Lower leg skin (tissue), 3 donors: ENCODE data around the gene ULBP2.
"Not testable (repeated sequence)": the region's sequence is repeated elsewhere in the genome, so short reads cannot be mapped to it uniquely, and the experiment has no call there.

Experiments
- CTCF ChIP-seq, 3 donors: fragments of 450-650 bp; IDR thresholded peaks; one replicate each; pipeline ENCODE4 v1.5.1; 2016; ENCODE audit warnings: antibody characterized with exemption in 3 of 3, mild to moderate bottlenecking in 3 of 3, moderate library complexity in 2 of 3
- POLR2A ChIP-seq, 2 donors: fragments of 450-650 bp; IDR thresholded peaks; one replicate each; pipeline ENCODE4 v1.6.1; 2016 to 2017; ENCODE audit warnings: antibody characterized with exemption in 2 of 2, mild to moderate bottlenecking in 1 of 2, moderate library complexity in 1 of 2

DNA sequence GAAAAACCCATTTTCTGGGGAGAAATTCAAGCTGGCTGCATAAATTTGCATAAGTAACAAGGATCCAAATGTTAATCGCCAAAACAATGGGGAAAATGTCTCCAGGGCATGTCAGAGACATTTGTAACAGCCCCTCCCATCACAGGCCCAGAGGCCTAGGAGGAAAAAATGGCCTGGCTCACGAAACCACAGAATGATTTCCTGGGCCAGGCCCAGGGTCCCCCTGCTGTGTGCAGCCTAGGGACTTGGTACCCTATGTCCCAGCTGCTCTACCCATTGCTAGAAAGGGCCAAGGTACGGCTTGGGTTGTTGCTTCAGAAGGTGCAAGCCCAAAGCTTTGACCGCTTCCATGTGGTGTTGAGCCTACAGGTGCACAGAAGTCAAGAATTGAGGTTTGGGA is 33.3 kb upstream of the ULBP2 start:
- not testable (repeated sequence) for TF ChIP-seq POLR2A, CTCF (IDR thresholded peaks at IDR 0.05)
